ENCODE data around the gene SKIC8. TPM values are rescaled to one million over a fixed set of nuclear protein-coding genes. Genes with fewer than 3 reads are reported as not detected.

Gene SKIC8
- total RNA-seq, 2 experiments from 2014 or later: 59.8 to 66.8 TPM

DNA sequence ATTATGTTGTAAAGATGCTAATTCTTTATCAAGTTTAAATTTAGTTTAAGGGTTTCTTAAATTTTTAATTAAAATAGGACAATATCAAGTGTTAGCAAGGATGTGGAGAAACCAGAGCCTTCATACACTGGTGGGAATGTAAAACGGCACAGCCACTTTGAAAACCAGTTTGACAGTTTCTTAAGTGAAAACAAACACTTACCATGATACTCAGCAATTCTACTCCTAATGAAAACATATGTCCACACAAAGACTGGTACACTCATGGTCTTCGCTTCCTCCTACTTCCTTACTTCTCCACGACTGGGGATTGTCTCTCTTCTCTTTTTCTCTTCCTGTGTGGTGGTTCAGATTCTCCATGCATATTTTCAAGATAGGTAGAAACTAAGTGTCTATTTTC, 9.2 kb downstream of the SKIC8 start:
- ChIA-PET POLR2A (no interaction called here), CTCF (ENCODE audit: unreplicated experiment) (no interaction called here)
- Histone ChIP-seq H4K20me1 (ENCODE audit: insufficient read depth, low read length) (no peaks in the 10 kb centered on the region), H3K4me1 (ENCODE audit: insufficient read depth, low read length, poor library complexity, severe bottlenecking) (no peaks in the 10 kb centered on the region), H3K4me3 (ENCODE audit: low read depth, low read length, poor library complexity, severe bottlenecking) (no peak overlapping the region), H3K4me2 (ENCODE audit: low read length) (no peak overlapping the region), H3K27ac (ENCODE audit: low read depth, low read length, poor library complexity, severe bottlenecking) (no peak overlapping the region), H2AFZ (ENCODE audit: low read length) (no peak overlapping the region), H3K9me2 (ENCODE audit: insufficient read depth, low read length) (no peaks in the 10 kb centered on the region), H3K79me2 (ENCODE audit: insufficient read depth, low read depth, low read length) (no peaks in the 10 kb centered on the region), H3K9me3 (ENCODE audit: low read length) (no peaks in the 10 kb centered on the region), H3K36me3 (ENCODE audit: insufficient read depth, low read length) (peaks cover 74% of the 10 kb centered on the region)
- TF ChIP-seq EZH2phosphoT487 (IDR thresholded peaks at IDR 0.05; ENCODE audit: borderline replicate concordance, low read depth, low read length) (no peak), CTCF (conservative IDR thresholded peaks at IDR 0.05; ENCODE audit: low read length) (no peak)
- no TSS peak for BruUV-seq (replicated peaks)
- intact Hi-C loops (cut with micrococcal nuclease; ENCODE audit: unreplicated experiment): no loop called here
- DNase-seq (ENCODE audit: low spot score): no peak

GRCh38 chr15:78284758-78285157, 14.7 kb downstream of the SKIC8 start:
- H3K9me2 ChIP-seq (ENCODE audit: insufficient read depth, low read length): no peaks in the 10 kb centered on the region
- H3K4me2 ChIP-seq (ENCODE audit: low read length): no peak overlapping the region
- H4K20me1 ChIP-seq (ENCODE audit: insufficient read depth, low read length): no peaks in the 10 kb centered on the region
- H2AFZ ChIP-seq (ENCODE audit: low read length): no peak overlapping the region
- no peak overlapping the region for H3K4me3 ChIP-seq (ENCODE audit: low read depth, low read length, poor library complexity, severe bottlenecking)
- no peak for DNase-seq (ENCODE audit: low spot score)
- intact Hi-C loops (cut with micrococcal nuclease; ENCODE audit: unreplicated experiment): no loop called here
- no TSS peak for BruUV-seq (replicated peaks)
- peaks cover 61% of the 10 kb centered on the region for H3K36me3 ChIP-seq (ENCODE audit: insufficient read depth, low read length)
- H3K79me2 ChIP-seq (ENCODE audit: insufficient read depth, low read depth, low read length): no peaks in the 10 kb centered on the region
- no peaks in the 10 kb centered on the region for H3K9me3 ChIP-seq (ENCODE audit: low read length)
- H3K27ac ChIP-seq (ENCODE audit: low read depth, low read length, poor library complexity, severe bottlenecking): no peak overlapping the region
- TF ChIP-seq CTCF (conservative IDR thresholded peaks at IDR 0.05; ENCODE audit: low read length) (peak; percentile 59), EZH2phosphoT487 (IDR thresholded peaks at IDR 0.05; ENCODE audit: borderline replicate concordance, low read depth, low read length) (no peak)
- H3K4me1 ChIP-seq (ENCODE audit: insufficient read depth, low read length, poor library complexity, severe bottlenecking): no peaks in the 10 kb centered on the region
- POLR2A ChIA-PET: interaction anchor here (0.6 to 0.8 kb wide), 2 partner anchors 10 to 1191 kb away, joined by 3 read pairs; no protein-coding TSS in a partner anchor
- CTCF ChIA-PET (ENCODE audit: unreplicated experiment): interaction anchor here (1.0 kb wide), 1 partner anchor 15 kb away, joined by 3 read pairs; the partner anchor contains the start of gene SKIC8

GRCh38 chr15:78282324-78282723, 17.1 kb downstream of the SKIC8 start:
- POLR2A ChIA-PET: interaction anchor here (0.6 to 2.7 kb wide), 4 partner anchors 14 to 92 kb away, joined by 3 to 8 read pairs (median 4); partner anchors contain the start of gene SKIC8

More at GRCh38 chr15:78282324-78282723, 17.1 kb downstream of the SKIC8 start:
- TF ChIP-seq EZH2phosphoT487 (IDR thresholded peaks at IDR 0.05; ENCODE audit: borderline replicate concordance, low read depth, low read length) (no peak), CTCF (conservative IDR thresholded peaks at IDR 0.05; ENCODE audit: low read length) (no peak)
- Histone ChIP-seq H2AFZ (ENCODE audit: low read length) (no peak overlapping the region), H3K36me3 (ENCODE audit: insufficient read depth, low read length) (peaks cover 37% of the 10 kb centered on the region), H3K4me3 (ENCODE audit: low read depth, low read length, poor library complexity, severe bottlenecking) (no peak overlapping the region), H3K4me2 (ENCODE audit: low read length) (no peak overlapping the region), H3K4me1 (ENCODE audit: insufficient read depth, low read length, poor library complexity, severe bottlenecking) (no peaks in the 10 kb centered on the region), H3K79me2 (ENCODE audit: insufficient read depth, low read depth, low read length) (no peaks in the 10 kb centered on the region), H3K9me2 (ENCODE audit: insufficient read depth, low read length) (no peaks in the 10 kb centered on the region), H4K20me1 (ENCODE audit: insufficient read depth, low read length) (no peaks in the 10 kb centered on the region), H3K9me3 (ENCODE audit: low read length) (no peaks in the 10 kb centered on the region), H3K27ac (ENCODE audit: low read depth, low read length, poor library complexity, severe bottlenecking) (no peak overlapping the region)
- BruUV-seq (replicated peaks): no TSS peak
- DNase-seq (ENCODE audit: low spot score): no peak
- intact Hi-C loops (cut with micrococcal nuclease; ENCODE audit: unreplicated experiment): no loop called here
- CTCF ChIA-PET (ENCODE audit: unreplicated experiment): interaction anchor here (0.5 to 1.1 kb wide), 2 partner anchors 569 to 926 kb away, joined by 4 to 5 read pairs; no protein-coding TSS in a partner anchor

All from OCI-LY7 (cell line).